ENCODE results near the gene NANOGP8. TPM values are rescaled to one million over a fixed set of nuclear protein-coding genes. Genes with fewer than 3 reads are reported as not detected.

Gene NANOGP8
- total RNA-seq, 4 donors from 2014 or later, result 1.2 to 9.4 (median 1.8) TPM

DNA sequence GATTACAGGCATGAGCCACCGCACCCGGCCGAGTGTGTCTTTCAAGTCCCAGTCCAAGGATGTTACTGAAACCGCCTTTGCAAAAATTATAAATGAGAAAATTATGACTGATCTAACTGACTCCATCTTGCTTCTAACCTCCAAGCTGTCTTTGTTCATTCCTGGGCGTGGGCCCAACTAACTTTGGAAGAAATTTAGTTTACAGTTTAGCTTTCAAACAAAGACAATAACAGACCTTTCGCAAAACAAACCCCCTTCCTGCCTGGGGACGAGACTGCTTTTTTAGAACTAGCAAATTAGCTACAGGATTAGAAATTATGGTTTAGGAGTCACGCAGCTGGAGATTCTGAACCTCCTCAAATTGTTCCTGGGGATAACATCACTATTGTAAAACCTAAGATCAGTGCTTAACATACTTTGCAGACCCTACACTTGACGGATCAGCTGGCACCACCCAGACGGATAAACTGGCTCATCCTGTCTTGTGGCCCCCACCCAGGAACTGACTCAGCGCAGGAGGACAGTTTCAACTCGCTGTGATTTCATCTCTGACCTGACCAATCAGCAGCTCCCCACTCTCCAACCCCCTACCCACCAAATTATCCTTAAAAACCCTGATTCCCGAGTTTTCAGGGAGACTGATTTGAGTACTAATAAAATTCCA is 23.8 kb downstream of the NANOGP8 start:
- Histone ChIP-seq H3K9me3 (no peaks in the 10 kb centered on the region), H3K4me1 (no peaks in the 10 kb centered on the region), H3K36me3 (no peaks in the 10 kb centered on the region), H3K27ac (no peak overlapping the region), H3K27me3 (no peaks in the 10 kb centered on the region), H3K4me3 (no peak overlapping the region)
- no peak for DNase-seq (ENCODE audit: low spot score in 2 of 2)
- no peak for TF ChIP-seq CTCF (IDR thresholded peaks at IDR 0.05)
- TF ChIP-seq POLR2A (IDR thresholded peaks at IDR 0.05), result no peak
- no peak for TF ChIP-seq EP300 (IDR thresholded peaks at IDR 0.05)
- WGBS, 2 donors, result 45 to 52% methylated on average over 13 of the region's 13 CpGs

DNA sequence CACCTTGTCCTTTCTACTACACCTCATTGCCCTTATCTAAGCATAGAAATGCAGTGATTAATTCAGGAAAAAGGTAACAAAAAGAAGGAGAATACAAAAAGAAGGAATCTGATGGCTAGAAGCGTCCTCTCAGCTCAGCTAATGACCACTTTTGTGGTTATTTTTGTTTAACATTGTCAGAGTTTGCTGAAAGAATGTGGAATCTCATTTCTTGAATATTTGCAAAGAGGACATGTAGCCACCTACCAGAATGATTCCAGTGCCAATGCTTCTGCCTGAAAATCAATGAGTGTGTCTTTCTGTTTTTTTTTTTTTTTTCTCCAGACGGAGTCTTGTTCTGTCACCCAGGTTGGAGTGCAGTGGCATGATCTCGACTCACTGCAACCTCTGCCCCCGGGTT is 24.5 kb downstream of the NANOGP8 start:
- Histone ChIP-seq H3K27ac (no peak overlapping the region), H3K4me3 (no peak overlapping the region), H3K4me1 (no peaks in the 10 kb centered on the region), H3K36me3 (no peaks in the 10 kb centered on the region), H3K9me3 (no peaks in the 10 kb centered on the region), H3K27me3 (no peaks in the 10 kb centered on the region)
- TF ChIP-seq POLR2A (IDR thresholded peaks at IDR 0.05) (no peak), CTCF (IDR thresholded peaks at IDR 0.05) (no peak), EP300 (IDR thresholded peaks at IDR 0.05) (no peak)
- 65 to 77% methylated on average over 4 of the region's 4 CpGs for WGBS, 2 donors
- no peak for DNase-seq (ENCODE audit: low spot score in 2 of 2)

DNA sequence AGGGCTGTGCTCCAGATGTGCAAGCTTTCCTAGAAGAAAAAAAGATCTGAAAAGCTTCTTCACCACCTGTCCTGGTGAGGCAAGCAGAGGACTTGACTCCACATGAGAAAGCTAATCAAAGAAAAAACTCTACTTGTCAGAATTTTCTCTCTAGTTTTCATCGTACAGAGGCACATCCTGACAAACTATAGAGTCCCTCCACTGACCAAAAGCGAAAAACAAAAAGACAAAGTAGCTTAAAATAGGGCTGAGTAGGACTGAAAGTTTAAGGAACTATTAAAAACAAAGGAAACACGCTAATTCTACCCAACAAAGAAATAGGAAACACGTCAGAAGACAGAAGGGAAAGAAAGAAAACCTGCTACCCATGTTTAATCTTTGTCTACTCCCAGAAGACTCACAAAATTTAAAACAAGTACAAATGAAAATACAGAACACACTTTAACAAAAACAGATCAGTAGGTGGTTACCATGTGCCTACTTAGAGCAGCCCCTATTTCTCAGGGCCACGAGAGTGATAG is 26.5 kb downstream of the NANOGP8 start:
- WGBS, 2 donors, result 42 to 45% methylated on average over 5 of the region's 5 CpGs
- no peaks in the 10 kb centered on the region for H3K27me3 ChIP-seq
- no peaks in the 10 kb centered on the region for H3K36me3 ChIP-seq
- no peak for TF ChIP-seq CTCF (IDR thresholded peaks at IDR 0.05)
- no peak for TF ChIP-seq POLR2A (IDR thresholded peaks at IDR 0.05)
- no peak for TF ChIP-seq EP300 (IDR thresholded peaks at IDR 0.05)
- no peak overlapping the region for H3K27ac ChIP-seq
- H3K4me1 ChIP-seq, result no peaks in the 10 kb centered on the region
- no peak overlapping the region for H3K4me3 ChIP-seq
- DNase-seq (ENCODE audit: low spot score in 2 of 2), result no peak
- H3K9me3 ChIP-seq, result no peaks in the 10 kb centered on the region

DNA sequence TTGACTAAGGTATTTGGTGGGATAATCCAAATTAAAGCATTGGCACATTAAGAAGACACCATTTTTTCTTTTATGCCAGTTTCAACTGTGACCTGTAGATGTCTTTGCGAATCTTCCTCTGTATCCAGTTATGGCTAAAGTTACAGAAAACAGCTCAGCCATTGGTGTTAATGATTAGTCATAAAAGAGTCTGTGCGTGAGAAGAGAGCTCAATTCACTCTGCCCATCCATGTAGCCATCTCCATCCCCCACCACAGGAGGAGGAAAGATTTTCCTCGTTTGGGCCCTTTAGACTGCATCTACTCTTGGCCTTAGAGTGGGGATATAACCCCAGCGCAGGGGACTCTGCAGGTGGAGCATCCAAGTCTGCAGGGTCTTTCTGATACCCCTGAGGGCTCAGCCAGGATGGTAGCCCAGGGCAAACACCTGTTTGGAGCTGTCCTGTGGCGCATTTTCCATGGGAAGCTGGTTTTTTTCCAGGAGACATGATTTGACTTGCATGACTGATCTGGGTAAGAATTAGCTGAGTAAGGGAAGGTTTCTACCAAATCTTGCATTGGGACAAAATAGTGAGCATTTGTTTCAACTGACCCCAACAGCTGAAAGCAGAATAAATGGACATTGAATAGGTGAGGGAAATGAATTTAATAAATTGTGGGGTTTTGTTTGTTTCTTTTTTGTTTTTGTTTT is 29.5 kb downstream of the NANOGP8 start:
- Histone ChIP-seq H3K4me3 (no peak overlapping the region), H3K27me3 (no peaks in the 10 kb centered on the region), H3K9me3 (no peaks in the 10 kb centered on the region), H3K36me3 (no peaks in the 10 kb centered on the region), H3K27ac (no peak overlapping the region), H3K4me1 (no peaks in the 10 kb centered on the region)
- 84 to 85% methylated on average over 5 of the region's 5 CpGs for WGBS, 2 donors
- TF ChIP-seq CTCF (IDR thresholded peaks at IDR 0.05), result no peak
- no peak for TF ChIP-seq EP300 (IDR thresholded peaks at IDR 0.05)
- TF ChIP-seq POLR2A (IDR thresholded peaks at IDR 0.05), result no peak
- DNase-seq (ENCODE audit: low spot score in 2 of 2), result no peak

- Histone ChIP-seq H3K4me1 (no peaks in the 10 kb centered on the region), H3K27me3 (no peaks in the 10 kb centered on the region), H3K27ac (no peak overlapping the region), H3K36me3 (no peaks in the 10 kb centered on the region), H3K9me3 (no peaks in the 10 kb centered on the region), H3K4me3 (no peak overlapping the region)
- WGBS, 2 donors, result 83 to 91% methylated on average over 6 of the region's 6 CpGs
- TF ChIP-seq EP300 (IDR thresholded peaks at IDR 0.05), result no peak
- TF ChIP-seq CTCF (IDR thresholded peaks at IDR 0.05), result no peak
- no peak for TF ChIP-seq POLR2A (IDR thresholded peaks at IDR 0.05)
- DNase-seq (ENCODE audit: low spot score in 2 of 2), result no peak
Measured at GRCh38 chr15:35054380-35054779, 30.7 kb downstream of the NANOGP8 start.

Data from tibial nerve (tissue), 4 donors.